IMR-90 (cell line): ENCODE measurements around the gene ZNF594. TPM values are rescaled to one million over a fixed set of nuclear protein-coding genes. Genes with fewer than 3 reads are reported as not detected.

Source experiments
- ATAC-seq: fragments of 200-7000 bp; cut with Tn5 transposase; 2 replicates; pipeline ENCODE4 v1.9.1; 2020; ENCODE audit warnings: low read depth, mild to moderate bottlenecking, moderate library complexity
- BruUV-seq: library from RNA; stranded (reverse); fragments of 400-500 nt; replicated peaks from 2 replicates; lab custom pipeline; 2021; lab: Mats Ljungman, UMichigan
- CTCF ChIA-PET: fragments of 300-600 bp; formaldehyde crosslinking; extraction: SDS; loops from one replicate; lab custom pipeline; 2021; ENCODE audit warnings: antibody characterized with exemption; lab: Yijun Ruan, JAX
- POLR2A ChIA-PET: fragments of 300-600 bp; sonication (Branson Sonifier 250); formaldehyde crosslinking; loops from one replicate; lab custom pipeline; 2022; ENCODE audit warnings: antibody characterized with exemption; ENCODE audit not compliant: unreplicated experiment; lab: Charles Lee
- DNase-seq: peaks from one replicate; pipeline ENCODE4 v3.0.0; 2013
- H2AFZ ChIP-seq: replicated peaks from 2 replicates; pipeline ENCODE3; 2013; ENCODE audit warnings: low read length, mild to moderate bottlenecking; ENCODE audit not compliant: poor library complexity
- H2AK5ac ChIP-seq: 2 replicates; pipeline ENCODE4 v1.6.1; 2013; ENCODE audit warnings: low read depth, low read length, inconsistent platforms
- H2AK9ac ChIP-seq: replicated peaks from 2 replicates; pipeline ENCODE3; 2013; ENCODE audit warnings: mild to moderate bottlenecking, low read depth, low read length, moderate library complexity; ENCODE audit not compliant: poor library complexity
- H2BK120ac ChIP-seq: 2 replicates; pipeline ENCODE4 v1.6.1; 2013; ENCODE audit warnings: low read depth, low read length, inconsistent platforms
- H2BK15ac ChIP-seq: 3 replicates; pipeline ENCODE4 v1.6.1; 2013; ENCODE audit warnings: low read depth, low read length, inconsistent platforms
- H2BK20ac ChIP-seq: 2 replicates; pipeline ENCODE4 v1.6.1; 2013; ENCODE audit warnings: low read depth, mild to moderate bottlenecking, inconsistent platforms, low read length, moderate library complexity
- H2BK5ac ChIP-seq: 2 replicates; pipeline ENCODE4 v1.6.1; 2013; ENCODE audit warnings: mild to moderate bottlenecking, low read depth, low read length, inconsistent platforms; ENCODE audit not compliant: poor library complexity, severe bottlenecking
- H3K14ac ChIP-seq: replicated peaks from 2 replicates; pipeline ENCODE4 v1.6.1; 2013; ENCODE audit warnings: low read depth, low read length, inconsistent platforms
- H3K18ac ChIP-seq: 2 replicates; pipeline ENCODE4 v1.6.1; 2013; ENCODE audit warnings: low read depth, low read length, control low read depth
- H3K23ac ChIP-seq: 2 replicates; pipeline ENCODE4 v1.6.1; 2013; ENCODE audit warnings: low read depth, low read length, inconsistent platforms
- H3K27ac ChIP-seq: 2 replicates; pipeline ENCODE4 v1.5.1; 2013; ENCODE audit warnings: mild to moderate bottlenecking, control low read depth, low read length; ENCODE audit not compliant: insufficient read depth
- H3K27me3 ChIP-seq: 2 replicates; pipeline ENCODE4 v1.6.1; 2013; ENCODE audit warnings: low read length; ENCODE audit not compliant: control insufficient read depth, insufficient read depth
- H3K36me3 ChIP-seq: 2 replicates; pipeline ENCODE4 v1.6.1; 2013; ENCODE audit warnings: low read length, mixed read lengths; ENCODE audit not compliant: control insufficient read depth, insufficient read depth
- H3K4ac ChIP-seq: 2 replicates; pipeline ENCODE4 v1.6.1; 2013; ENCODE audit warnings: low read depth, low read length, inconsistent platforms
- H3K4me1 ChIP-seq: 2 replicates; pipeline ENCODE4 v1.6.1; 2013; ENCODE audit warnings: low read length, mixed read lengths; ENCODE audit not compliant: control insufficient read depth, insufficient read depth
- H3K4me2 ChIP-seq: 2 replicates; pipeline ENCODE4 v1.6.1; 2013; ENCODE audit warnings: low read depth, mild to moderate bottlenecking, control low read depth, low read length, moderate library complexity
- H3K4me3 ChIP-seq: 2 replicates; pipeline ENCODE4 v1.5.1; 2013; ENCODE audit warnings: low read depth, mild to moderate bottlenecking, control low read depth, low read length, moderate library complexity; ENCODE audit not compliant: insufficient read depth
- H3K56ac ChIP-seq: 2 replicates; pipeline ENCODE4 v1.6.1; 2013; ENCODE audit warnings: low read length, inconsistent platforms; ENCODE audit not compliant: insufficient read depth; ENCODE audit errors: extremely low read depth
- H3K79me1 ChIP-seq, 2 experiments: 2 replicates each; pipeline ENCODE4 v1.6.1; 2013; ENCODE audit warnings: low read length in 2 of 2, inconsistent platforms in 1 of 2, low read depth in 1 of 2
- H3K9ac ChIP-seq: 2 replicates; pipeline ENCODE4 v1.6.1; 2013; ENCODE audit warnings: low read depth, low read length, control low read depth
- H3K9me1 ChIP-seq: 2 replicates; pipeline ENCODE4 v1.6.1; 2013; ENCODE audit warnings: low read length, inconsistent platforms; ENCODE audit not compliant: insufficient read depth
- H3K9me3 ChIP-seq: 2 replicates; pipeline ENCODE4 v1.6.1; 2013; ENCODE audit warnings: low read length; ENCODE audit not compliant: control insufficient read depth, insufficient read depth
- H4K20me1 ChIP-seq: 2 replicates; pipeline ENCODE4 v1.6.1; 2013; ENCODE audit warnings: low read length, inconsistent platforms; ENCODE audit not compliant: insufficient read depth
- H4K5ac ChIP-seq: 2 replicates; pipeline ENCODE4 v1.6.1; 2013; ENCODE audit warnings: mild to moderate bottlenecking, low read depth, low read length, control low read depth
- H4K8ac ChIP-seq, 2 experiments: 2 replicates each; pipeline ENCODE4 v1.6.1; 2013; ENCODE audit warnings: low read depth in 2 of 2, low read length in 2 of 2, control low read depth in 1 of 2, inconsistent platforms in 1 of 2
- H4K91ac ChIP-seq: 2 replicates; pipeline ENCODE4 v1.6.1; 2013; ENCODE audit warnings: low read depth, low read length, inconsistent platforms; ENCODE audit not compliant: insufficient read depth
- BHLHE40 ChIP-seq: fragments of 150-350 bp; IDR thresholded peaks from 2 replicates; pipeline ENCODE4 v1.6.1; 2016; ENCODE audit warnings: mild to moderate bottlenecking, low read depth, low read length
- CEBPB ChIP-seq: IDR thresholded peaks from 2 replicates; pipeline ENCODE4 v1.6.1; 2012; ENCODE audit warnings: low read depth, low read length, improper control_type of control experiment
- CHD1 ChIP-seq: IDR thresholded peaks from 2 replicates; pipeline ENCODE4 v1.6.1; 2012; ENCODE audit warnings: low read depth, low read length, improper control_type of control experiment
- FOS ChIP-seq: fragments of 150-350 bp; IDR thresholded peaks from 2 replicates; pipeline ENCODE4 v1.6.1; 2016; ENCODE audit warnings: low read depth, low read length
- MAFK ChIP-seq: IDR thresholded peaks from 2 replicates; pipeline ENCODE4 v1.6.1; 2012; ENCODE audit warnings: low read depth, low read length, improper control_type of control experiment
- MAZ ChIP-seq: IDR thresholded peaks from 2 replicates; pipeline ENCODE4 v1.6.1; 2012; ENCODE audit warnings: low read depth, mild to moderate bottlenecking, low read length, improper control_type of control experiment, moderate library complexity, borderline replicate concordance
- MXI1 ChIP-seq: IDR thresholded peaks from 2 replicates; pipeline ENCODE4 v1.6.1; 2012; ENCODE audit warnings: low read depth, mild to moderate bottlenecking, low read length, moderate library complexity, borderline replicate concordance
- NFE2L2 ChIP-seq: fragments of 150-350 bp; IDR thresholded peaks from 2 replicates; pipeline ENCODE4 v1.6.1; 2016; ENCODE audit warnings: low read depth, mild to moderate bottlenecking, low read length
- POLR2A ChIP-seq: IDR thresholded peaks from 2 replicates; pipeline ENCODE4 v1.6.1; 2012; ENCODE audit warnings: mild to moderate bottlenecking, low read depth, low read length
- RAD21 ChIP-seq: IDR thresholded peaks from 2 replicates; pipeline ENCODE4 v1.6.1; 2012; ENCODE audit warnings: low read length, improper control_type of control experiment
- RCOR1 ChIP-seq: IDR thresholded peaks from 2 replicates; pipeline ENCODE4 v1.6.1; 2012; ENCODE audit warnings: mild to moderate bottlenecking, low read length, improper control_type of control experiment; ENCODE audit not compliant: insufficient replicate concordance
- RFX5 ChIP-seq: IDR thresholded peaks from 2 replicates; pipeline ENCODE4 v1.8.0; 2012; ENCODE audit warnings: low read depth, mild to moderate bottlenecking, low read length, moderate library complexity
- SMC3 ChIP-seq: fragments of 150-350 bp; IDR thresholded peaks from 2 replicates; pipeline ENCODE4 v1.6.1; 2016; ENCODE audit warnings: low read depth, mild to moderate bottlenecking, antibody characterized with exemption, low read length, moderate library complexity
- WGBS, 2 experiments: methylation state at CpG; one replicate each; pipeline versions ENCODE4 v1.1.5 to v1.1.7; 2013; ENCODE audit warnings: missing lambda C conversion rate in 2 of 2; ENCODE audit not compliant: insufficient read length in 1 of 2; ENCODE audit errors: extremely low coverage in 2 of 2; 5-methylcytosine and 5-hydroxymethylcytosine counted together
- dilution Hi-C: fragments of 300-500 bp; cut with HindIII; formaldehyde crosslinking; loops from one replicate; pipeline ENCODE4 v1.14.3; 2018; ENCODE audit warnings: low sequenced_read_pairs; ENCODE audit not compliant: unreplicated experiment
- in situ Hi-C: fragments of 300-500 bp; cut with MboI; formaldehyde crosslinking; loops from 3 replicates; pipeline ENCODE4 v1.14.3; 2019; ENCODE audit warnings: low sequenced_read_pairs, inconsistent platforms, mixed read lengths
- intact Hi-C: fragments of 100-400 bp; cut with micrococcal nuclease; formaldehyde crosslinking; loops from 2 replicates; pipeline ENCODE4 v1.10.0; 2022
- polyA plus RNA-seq, 3 experiments: library from polyadenylated mRNA; depleted of rRNA; stranded (reverse); fragments of >200 nt; gene quantifications; 2 replicates each; pipeline ENCODE4 v1.2.3, GENCODE V29; 2012; ENCODE audit warnings: low replicate concordance in 1 of 3
- total RNA-seq: library from RNA; depleted of rRNA; stranded (reverse); fragments of >200 nt; gene quantifications from 2 replicates; pipeline ENCODE4 v1.2.3, GENCODE V29; 2012
- TF ChIP-seq, protein P1 (sequence below): fragments of 150-350 bp; IDR thresholded peaks from 2 replicates; pipeline ENCODE4 v1.6.1; 2016; ENCODE audit warnings: low read depth, mild to moderate bottlenecking, low read length, moderate library complexity, borderline replicate concordance
- TF ChIP-seq, protein P2 (sequence below): conservative IDR thresholded peaks from 2 replicates; pipeline ENCODE4 v1.5.1; 2012; ENCODE audit warnings: mild to moderate bottlenecking, low read depth, low read length, improper control_type of control experiment

Gene ZNF594
- total and polyA plus RNA-seq, 2 of the 4 experiments (the other 2 are of a cell fraction): 2.5 to 7.2 TPM

DNA sequence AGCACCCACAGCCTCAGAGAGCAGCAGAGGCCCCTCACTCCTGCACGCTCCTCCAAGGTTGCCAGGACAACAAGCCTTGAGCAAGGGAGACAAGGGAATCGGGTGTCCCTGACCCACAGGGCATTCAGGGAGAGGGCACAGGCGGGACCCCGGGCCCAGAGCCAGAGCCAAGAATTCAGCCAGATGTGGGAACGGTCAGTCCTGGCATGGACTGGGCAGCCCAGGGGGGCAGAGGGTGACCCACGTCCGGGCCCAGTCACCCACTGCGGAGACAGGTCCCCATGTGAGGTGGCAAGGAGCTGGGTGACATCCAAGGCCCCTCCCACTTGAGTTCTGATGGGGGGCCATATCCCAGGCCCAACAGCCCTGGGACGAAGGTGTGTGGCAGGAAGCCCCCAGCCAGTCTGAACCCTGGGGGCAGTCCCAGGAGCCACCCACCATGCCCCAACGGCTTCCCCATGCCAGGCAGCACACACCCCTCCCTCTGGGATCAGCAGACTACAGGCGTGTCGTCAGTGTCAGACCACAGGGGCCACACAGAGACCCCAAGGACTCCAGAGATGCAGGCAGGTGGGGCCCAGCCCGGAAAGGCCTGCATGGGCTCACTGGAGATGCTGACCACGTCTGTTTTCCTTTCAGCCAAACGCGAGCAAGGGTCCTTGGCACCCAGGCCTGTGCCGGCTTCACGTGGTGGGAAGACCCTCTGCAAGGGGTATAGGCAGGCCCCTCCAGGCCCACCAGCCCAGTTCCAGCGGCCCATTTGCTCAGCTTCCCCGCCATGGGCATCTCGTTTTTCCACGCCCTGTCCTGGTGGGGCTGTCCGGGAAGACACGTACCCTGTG is 52.8 kb downstream of the ZNF594 start:
- no peaks in the 10 kb centered on the region for H4K20me1 ChIP-seq
- ATAC-seq (no peak), DNase-seq (no peak)
- in situ Hi-C loops (no loop called here), intact Hi-C loops (no loop called here), dilution Hi-C loops (no loop called here)
- H2BK20ac ChIP-seq: no peak overlapping the region
- no peaks in the 10 kb centered on the region for H3K9me1 ChIP-seq
- H3K4me3 ChIP-seq: no peak overlapping the region
- H3K14ac ChIP-seq: no peak overlapping the region
- ChIA-PET CTCF (no interaction called here), POLR2A (no interaction called here)
- no peak overlapping the region for H2AFZ ChIP-seq
- no peak overlapping the region for H4K91ac ChIP-seq
- H3K9ac ChIP-seq: no peak overlapping the region
- BruUV-seq: no TSS peak
- no peak overlapping the region for H3K56ac ChIP-seq
- H2AK9ac ChIP-seq: no peak overlapping the region
- H3K36me3 ChIP-seq: no peaks in the 10 kb centered on the region
- H3K4me1 ChIP-seq: no peaks in the 10 kb centered on the region
- H3K27me3 ChIP-seq: peaks cover under 1% of the 10 kb centered on the region
- H2BK120ac ChIP-seq: no peak overlapping the region
- H3K4me2 ChIP-seq: no peak overlapping the region
- H3K27ac ChIP-seq: no peak overlapping the region
- no peak overlapping the region for H3K4ac ChIP-seq
- H2AK5ac ChIP-seq: no peak overlapping the region
- no peak overlapping the region for H3K18ac ChIP-seq
- no peak overlapping the region for H2BK15ac ChIP-seq
- no peaks in the 10 kb centered on the region for H3K79me1 ChIP-seq
- H3K23ac ChIP-seq: no peak overlapping the region
- H3K9me3 ChIP-seq: no peaks in the 10 kb centered on the region
- 78% methylated on average over 19 of the region's 24 CpGs; no CpG with 5 or more reads in 1 of the 2 experiments for WGBS, 2 experiments
- H2BK5ac ChIP-seq: no peak overlapping the region
- no peak overlapping the region for H4K5ac ChIP-seq
- H4K8ac ChIP-seq: no peak overlapping the region
- TF ChIP-seq POLR2A: no peak
- no peak for TF ChIP-seq SMC3
- TF ChIP-seq RAD21: no peak
- TF ChIP-seq CHD1: no peak
- TF ChIP-seq MAFK: no peak
- TF ChIP-seq, protein P1, sequence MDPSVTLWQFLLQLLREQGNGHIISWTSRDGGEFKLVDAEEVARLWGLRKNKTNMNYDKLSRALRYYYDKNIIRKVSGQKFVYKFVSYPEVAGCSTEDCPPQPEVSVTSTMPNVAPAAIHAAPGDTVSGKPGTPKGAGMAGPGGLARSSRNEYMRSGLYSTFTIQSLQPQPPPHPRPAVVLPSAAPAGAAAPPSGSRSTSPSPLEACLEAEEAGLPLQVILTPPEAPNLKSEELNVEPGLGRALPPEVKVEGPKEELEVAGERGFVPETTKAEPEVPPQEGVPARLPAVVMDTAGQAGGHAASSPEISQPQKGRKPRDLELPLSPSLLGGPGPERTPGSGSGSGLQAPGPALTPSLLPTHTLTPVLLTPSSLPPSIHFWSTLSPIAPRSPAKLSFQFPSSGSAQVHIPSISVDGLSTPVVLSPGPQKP: no peak
- TF ChIP-seq RFX5: no peak
- TF ChIP-seq MXI1: no peak
- no peak for TF ChIP-seq NFE2L2
- no peak for TF ChIP-seq BHLHE40
- TF ChIP-seq RCOR1: no peak
- TF ChIP-seq FOS: no peak
- no peak for TF ChIP-seq CEBPB
- TF ChIP-seq MAZ: no peak
- TF ChIP-seq, protein P2, sequence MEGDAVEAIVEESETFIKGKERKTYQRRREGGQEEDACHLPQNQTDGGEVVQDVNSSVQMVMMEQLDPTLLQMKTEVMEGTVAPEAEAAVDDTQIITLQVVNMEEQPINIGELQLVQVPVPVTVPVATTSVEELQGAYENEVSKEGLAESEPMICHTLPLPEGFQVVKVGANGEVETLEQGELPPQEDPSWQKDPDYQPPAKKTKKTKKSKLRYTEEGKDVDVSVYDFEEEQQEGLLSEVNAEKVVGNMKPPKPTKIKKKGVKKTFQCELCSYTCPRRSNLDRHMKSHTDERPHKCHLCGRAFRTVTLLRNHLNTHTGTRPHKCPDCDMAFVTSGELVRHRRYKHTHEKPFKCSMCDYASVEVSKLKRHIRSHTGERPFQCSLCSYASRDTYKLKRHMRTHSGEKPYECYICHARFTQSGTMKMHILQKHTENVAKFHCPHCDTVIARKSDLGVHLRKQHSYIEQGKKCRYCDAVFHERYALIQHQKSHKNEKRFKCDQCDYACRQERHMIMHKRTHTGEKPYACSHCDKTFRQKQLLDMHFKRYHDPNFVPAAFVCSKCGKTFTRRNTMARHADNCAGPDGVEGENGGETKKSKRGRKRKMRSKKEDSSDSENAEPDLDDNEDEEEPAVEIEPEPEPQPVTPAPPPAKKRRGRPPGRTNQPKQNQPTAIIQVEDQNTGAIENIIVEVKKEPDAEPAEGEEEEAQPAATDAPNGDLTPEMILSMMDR: no peak
